ENCODE data around the gene SNX25.

GRCh38 chr4:185334326-185334725 is 124.9 kb downstream of the SNX25 start:
- TF ChIP-seq POLR2A (IDR thresholded peaks at IDR 0.05) (no peak), CTCF (IDR thresholded peaks at IDR 0.05) (no peak)
